K562 (cell line): ENCODE data around the gene PLEKHH3. TPM values are rescaled to one million over a fixed set of nuclear protein-coding genes. Genes with fewer than 3 reads are reported as not detected.

ENCODE experiments used
- ADNP ChIP-seq: fragments of 200-800 bp; sonication (Bioruptor generic); IDR thresholded peaks from 2 replicates; pipeline ENCODE4 v1.6.1; 2016; ENCODE audit warnings: missing genetic modification characterization, missing compliant biosample characterization
- AFF1 ChIP-seq, 2 experiments: fragments of 450-650 bp; IDR thresholded peaks; 2 replicates each; pipeline ENCODE4 v1.6.1; 2018; ENCODE audit warnings: mild to moderate bottlenecking in 2 of 2, low read depth in 1 of 2; ENCODE audit not compliant: partially characterized antibody in 2 of 2
- CBFA2T3 ChIP-seq: fragments of 450-650 bp; IDR thresholded peaks from 2 replicates; pipeline ENCODE4 v1.6.1; 2017
- CCNT2 ChIP-seq: IDR thresholded peaks from 2 replicates; pipeline ENCODE4 v1.6.1; 2011; ENCODE audit warnings: borderline replicate concordance, low read depth, mild to moderate bottlenecking, moderate library complexity, mixed read lengths, low read length; ENCODE audit not compliant: insufficient read length; ENCODE audit errors: extremely low read depth
- CHD2 ChIP-seq: IDR thresholded peaks from 2 replicates; pipeline ENCODE4 v1.6.1; 2011; ENCODE audit warnings: low read depth, low read length
- DACH1 ChIP-seq: fragments of 450-650 bp; IDR thresholded peaks from 2 replicates; pipeline ENCODE4 v1.6.1; 2018; ENCODE audit not compliant: partially characterized antibody
- FOXK2 ChIP-seq, 2 experiments: fragments of 450-650 bp; IDR thresholded peaks in 1 of 2; conservative IDR thresholded peaks in 1 of 2; 2 replicates each; pipeline ENCODE4 v1.6.1; 2016; ENCODE audit warnings: low read depth in 2 of 2, mild to moderate bottlenecking in 1 of 2
- MEF2D ChIP-seq: conservative IDR thresholded peaks from 2 replicates; pipeline ENCODE4 v1.6.1; 2016; ENCODE audit warnings: low read depth, missing genetic modification characterization, missing compliant biosample characterization
- NFE2L1 ChIP-seq: fragments of 450-650 bp; IDR thresholded peaks from 2 replicates; pipeline ENCODE4 v1.6.1; 2016; ENCODE audit warnings: missing genetic modification characterization, low read depth, mild to moderate bottlenecking, missing compliant biosample characterization, moderate library complexity, borderline replicate concordance
- NR3C1 ChIP-seq: sonication (generic); formaldehyde crosslinking; IDR thresholded peaks from 2 replicates; pipeline ENCODE4 v1.8.1; 2022; ENCODE audit warnings: missing genetic modification reagents
- POLR2AphosphoS5 ChIP-seq: IDR thresholded peaks from 2 replicates; pipeline ENCODE4 v1.6.1; 2011; ENCODE audit warnings: mild to moderate bottlenecking, low read depth, low read length, moderate library complexity; ENCODE audit not compliant: control insufficient read depth, insufficient read depth
- PYGO2 ChIP-seq: fragments of 450-650 bp; IDR thresholded peaks from 2 replicates; pipeline ENCODE4 v1.6.1; 2016; ENCODE audit warnings: mild to moderate bottlenecking, missing genetic modification characterization, moderate library complexity, missing compliant biosample characterization
- STAG1 ChIP-seq: sonication (generic); formaldehyde crosslinking; IDR thresholded peaks from 2 replicates; pipeline ENCODE4 v1.5.0; 2020; ENCODE audit warnings: missing genetic modification reagents, borderline replicate concordance
- YY1 ChIP-seq, 3 experiments: IDR thresholded peaks; 2 replicates each; pipeline ENCODE4 v1.6.1; 2011; ENCODE audit warnings: low read length in 2 of 3, mild to moderate bottlenecking in 2 of 3, moderate library complexity in 2 of 3, borderline replicate concordance in 1 of 3, control low read depth in 1 of 3, low read depth in 1 of 3; ENCODE audit not compliant: insufficient read depth in 3 of 3, insufficient replicate concordance in 2 of 3, control insufficient read depth in 1 of 3, insufficient read length in 1 of 3; ENCODE audit errors: extremely low read depth in 1 of 3
- ZNF23 ChIP-seq: fragments of 250-450 bp; sonication (Bioruptor Pico); IDR thresholded peaks from 2 replicates; pipeline ENCODE4 v1.4.0; 2020; ENCODE audit warnings: mild to moderate bottlenecking
- ZNF316 ChIP-seq: fragments of 450-650 bp; IDR thresholded peaks from 2 replicates; pipeline ENCODE4 v1.6.1; 2016
- ZNF586 ChIP-seq: fragments of 450-650 bp; formaldehyde crosslinking; conservative IDR thresholded peaks from 2 replicates; pipeline ENCODE4 v1.4.0; 2020; ENCODE audit warnings: mild to moderate bottlenecking, moderate library complexity
- polyA plus RNA-seq, 8 experiments: library from polyadenylated mRNA; depleted of rRNA in 4 of 8; stranded (reverse) in 5 of 8; unstranded in 3 of 8; fragments of >200 nt; fragmentation: Nextera tagmentation in 2 of 8; fragmentation: Illumina TruSeq in 1 of 8; extraction: Ambion mirVana in 2 of 8; extraction: Trizol in 1 of 8; gene quantifications; 2 replicates each; pipeline versions ENCODE4 v1.2.1 to v1.2.3, GENCODE V29; 2011 to 2014; ENCODE audit warnings: inconsistent platforms in 1 of 8, missing spikeins in 1 of 8
- total RNA-seq, 7 experiments: library from RNA; depleted of rRNA in 6 of 7; stranded (reverse); fragments of >200 nt in 6 of 7; fragmentation: Illumina TruSeq in 2 of 7; extraction: Trizol in 2 of 7; gene quantifications; 2 replicates each; pipeline versions ENCODE4 v1.2.1 to v1.2.3, GENCODE V29; 2011 to 2021; ENCODE audit warnings: low replicate concordance in 1 of 7
- TF ChIP-seq, protein P1 (sequence below): fragments of 450-650 bp; formaldehyde crosslinking; IDR thresholded peaks from 2 replicates; pipeline ENCODE4 v1.4.0; 2022; ENCODE audit warnings: missing genetic modification characterization
- TF ChIP-seq, protein P2 (sequence below): fragments of 200-400 bp; formaldehyde crosslinking; IDR thresholded peaks from 2 replicates; pipeline ENCODE4 v1.6.1; 2017; ENCODE audit warnings: mild to moderate bottlenecking, low read depth, low read length, moderate library complexity

Gene PLEKHH3
- total and polyA plus RNA-seq, 9 of the 15 experiments (the other 6 are each of a cell fraction or from before 2014, with no cell fraction given): 0.58 to 34.5 (median 5.0) TPM

- TF ChIP-seq MEF2D (tag) (peak; percentile 91), DACH1 (peak; percentile 95), AFF1 (IDR thresholded peaks at IDR 0.05; ENCODE audit: low read depth in 1 of 2, partially characterized antibody in 2 of 2) (peak in 1 of 2 experiments; percentile 95), CCNT2 (peak; percentile 99), POLR2AphosphoS5 (peak; percentile 100), CBFA2T3 (peak; percentile 100), NR3C1 (CRISPR knock-in tag) (no peak), ADNP (tag) (peak; percentile 61; the same call in 1 of the 2 replicates), ZNF316 (0 out of 2 replicates have a peak, but pooled peaks have one; percentile 9), ZNF586 (CRISPR knock-in tag) (no peak), NFE2L1 (tag) (peak; percentile 6; the same call in 1 of the 2 replicates), CHD2 (peak; percentile 59; the same call in 1 of the 2 replicates), PYGO2 (tag) (peak; percentile 91), YY1 (IDR thresholded peaks at IDR 0.05; ENCODE audit: borderline replicate concordance in 1 of 3, control insufficient read depth in 1 of 3, extremely low read depth in 1 of 3, insufficient read depth in 3 of 3, insufficient read length in 1 of 3, insufficient replicate concordance in 2 of 3, low read depth in 1 of 3, low read length in 2 of 3) (peak in 2 of 3 experiments; percentile 62 to 90), STAG1 (no peak), FOXK2 (conservative IDR thresholded peaks at IDR 0.05 in 1 of 2, IDR thresholded peaks at IDR 0.05 in 1 of 2; ENCODE audit: low read depth in 2 of 2) (peak; percentile 96 to 97), ZNF23 (CRISPR knock-in tag) (0 out of 2 replicates have a peak, but pooled peaks have one; percentile 50)
- TF ChIP-seq, protein P1, sequence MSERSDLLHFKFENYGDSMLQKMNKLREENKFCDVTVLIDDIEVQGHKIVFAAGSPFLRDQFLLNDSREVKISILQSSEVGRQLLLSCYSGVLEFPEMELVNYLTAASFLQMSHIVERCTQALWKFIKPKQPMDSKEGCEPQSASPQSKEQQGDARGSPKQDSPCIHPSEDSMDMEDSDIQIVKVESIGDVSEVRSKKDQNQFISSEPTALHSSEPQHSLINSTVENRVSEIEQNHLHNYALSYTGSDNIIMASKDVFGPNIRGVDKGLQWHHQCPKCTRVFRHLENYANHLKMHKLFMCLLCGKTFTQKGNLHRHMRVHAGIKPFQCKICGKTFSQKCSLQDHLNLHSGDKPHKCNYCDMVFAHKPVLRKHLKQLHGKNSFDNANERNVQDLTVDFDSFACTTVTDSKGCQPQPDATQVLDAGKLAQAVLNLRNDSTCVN (CRISPR knock-in tag): 0 out of 2 replicates have a peak, but pooled peaks have one; percentile 11
- TF ChIP-seq, protein P2, sequence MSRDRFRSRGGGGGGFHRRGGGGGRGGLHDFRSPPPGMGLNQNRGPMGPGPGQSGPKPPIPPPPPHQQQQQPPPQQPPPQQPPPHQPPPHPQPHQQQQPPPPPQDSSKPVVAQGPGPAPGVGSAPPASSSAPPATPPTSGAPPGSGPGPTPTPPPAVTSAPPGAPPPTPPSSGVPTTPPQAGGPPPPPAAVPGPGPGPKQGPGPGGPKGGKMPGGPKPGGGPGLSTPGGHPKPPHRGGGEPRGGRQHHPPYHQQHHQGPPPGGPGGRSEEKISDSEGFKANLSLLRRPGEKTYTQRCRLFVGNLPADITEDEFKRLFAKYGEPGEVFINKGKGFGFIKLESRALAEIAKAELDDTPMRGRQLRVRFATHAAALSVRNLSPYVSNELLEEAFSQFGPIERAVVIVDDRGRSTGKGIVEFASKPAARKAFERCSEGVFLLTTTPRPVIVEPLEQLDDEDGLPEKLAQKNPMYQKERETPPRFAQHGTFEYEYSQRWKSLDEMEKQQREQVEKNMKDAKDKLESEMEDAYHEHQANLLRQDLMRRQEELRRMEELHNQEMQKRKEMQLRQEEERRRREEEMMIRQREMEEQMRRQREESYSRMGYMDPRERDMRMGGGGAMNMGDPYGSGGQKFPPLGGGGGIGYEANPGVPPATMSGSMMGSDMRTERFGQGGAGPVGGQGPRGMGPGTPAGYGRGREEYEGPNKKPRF: no peak
Observed at GRCh38 chr17:42698736-42699414, 22.1 kb upstream of the PLEKHH3 start (continued).
